Calu3 (cell line): ENCODE results near the gene ZCCHC17. TPM values are rescaled to one million over a fixed set of nuclear protein-coding genes. Genes with fewer than 3 reads are reported as not detected.
"Not testable (repeated sequence)": the region's sequence is repeated elsewhere in the genome, so short reads cannot be mapped to it uniquely, and the experiment has no call there.

ENCODE experiments used
- BruUV-seq: library from RNA; stranded (reverse); fragments of 400-500 nt; replicated peaks from 2 replicates; lab custom pipeline; 2021; lab: Mats Ljungman, UMichigan
- CTCF ChIA-PET: fragments of 300-600 bp; sonication (Branson Sonifier 250); formaldehyde crosslinking; loops from one replicate; lab custom pipeline; 2022; ENCODE audit warnings: antibody characterized with exemption; lab: Charles Lee
- DNase-seq: peaks from one replicate; pipeline ENCODE4 v3.0.0; 2022
- H3K27ac Mint-ChIP-seq: one replicate; pipeline ENCODE4 v1.8.0; 2022; ENCODE audit warnings: mixed read lengths; ENCODE audit not compliant: unreplicated experiment
- H3K27me3 Mint-ChIP-seq: one replicate; pipeline ENCODE4 v1.8.0; 2022; ENCODE audit warnings: mixed read lengths; ENCODE audit not compliant: unreplicated experiment
- H3K36me3 Mint-ChIP-seq: one replicate; pipeline ENCODE4 v1.8.0; 2022; ENCODE audit warnings: mild to moderate bottlenecking, moderate library complexity, mixed read lengths; ENCODE audit not compliant: insufficient read depth, unreplicated experiment
- H3K4me1 Mint-ChIP-seq: one replicate; pipeline ENCODE4 v1.8.0; 2022; ENCODE audit warnings: mild to moderate bottlenecking, low read depth, mixed read lengths; ENCODE audit not compliant: unreplicated experiment
- H3K4me3 Mint-ChIP-seq: one replicate; pipeline ENCODE4 v1.8.0; 2022; ENCODE audit warnings: mild to moderate bottlenecking, low read depth, moderate library complexity, mixed read lengths; ENCODE audit not compliant: unreplicated experiment
- H3K9me3 Mint-ChIP-seq: one replicate; pipeline ENCODE4 v1.8.0; 2022; ENCODE audit warnings: low read depth, mixed read lengths; ENCODE audit not compliant: unreplicated experiment
- intact Hi-C: fragments of 100-400 bp; cut with micrococcal nuclease; formaldehyde crosslinking; loops from one replicate; pipeline ENCODE4 v1.10.0; 2022; ENCODE audit not compliant: unreplicated experiment
- total RNA-seq: library from RNA; stranded (reverse); gene quantifications from 2 replicates; pipeline ENCODE4 v1.2.3, GENCODE V29; 2022
- TF ChIP-seq, protein P1 (sequence below): fragments of 200-600 bp; IDR thresholded peaks from one replicate; pipeline ENCODE4 v1.8.0; 2022; ENCODE audit warnings: antibody characterized with exemption; ENCODE audit not compliant: unreplicated experiment

Gene ZCCHC17
- total RNA-seq, 1 experiment from 2014 or later: 28.5 TPM

DNA sequence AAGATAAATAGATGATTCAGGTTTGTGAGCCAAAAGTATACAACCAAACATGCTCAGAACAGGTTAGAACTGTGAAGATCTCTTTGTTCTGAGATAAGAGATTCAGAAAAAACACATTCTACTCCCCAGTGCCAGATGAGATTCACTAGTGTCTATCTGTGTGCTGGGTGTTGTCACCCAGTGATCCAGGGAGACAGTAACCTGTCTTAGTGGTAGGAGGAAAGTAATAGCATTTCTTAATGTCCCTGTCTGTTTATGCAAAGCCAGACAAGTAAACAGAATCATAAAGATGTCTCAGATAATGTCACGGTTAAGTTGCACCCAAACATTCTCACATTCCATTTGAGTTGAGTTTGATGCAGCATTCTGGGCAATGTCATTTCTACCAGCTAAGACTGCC is 38.3 kb upstream of the ZCCHC17 start:
- Mint-ChIP-seq H3K9me3 (no peaks in the 10 kb centered on the region), H3K4me3 (no peak overlapping the region), H3K27ac (no peak overlapping the region), H3K4me1 (no peaks in the 10 kb centered on the region), H3K36me3 (peaks cover 32% of the 10 kb centered on the region), H3K27me3 (no peaks in the 10 kb centered on the region)
- intact Hi-C loops: no loop called here
- BruUV-seq: no TSS peak
- CTCF ChIA-PET: interaction anchor here (0.7 kb wide), 1 partner anchor 26 kb away, joined by 4 read pairs; no protein-coding TSS in a partner anchor
- DNase-seq: no peak
- TF ChIP-seq, protein P1, sequence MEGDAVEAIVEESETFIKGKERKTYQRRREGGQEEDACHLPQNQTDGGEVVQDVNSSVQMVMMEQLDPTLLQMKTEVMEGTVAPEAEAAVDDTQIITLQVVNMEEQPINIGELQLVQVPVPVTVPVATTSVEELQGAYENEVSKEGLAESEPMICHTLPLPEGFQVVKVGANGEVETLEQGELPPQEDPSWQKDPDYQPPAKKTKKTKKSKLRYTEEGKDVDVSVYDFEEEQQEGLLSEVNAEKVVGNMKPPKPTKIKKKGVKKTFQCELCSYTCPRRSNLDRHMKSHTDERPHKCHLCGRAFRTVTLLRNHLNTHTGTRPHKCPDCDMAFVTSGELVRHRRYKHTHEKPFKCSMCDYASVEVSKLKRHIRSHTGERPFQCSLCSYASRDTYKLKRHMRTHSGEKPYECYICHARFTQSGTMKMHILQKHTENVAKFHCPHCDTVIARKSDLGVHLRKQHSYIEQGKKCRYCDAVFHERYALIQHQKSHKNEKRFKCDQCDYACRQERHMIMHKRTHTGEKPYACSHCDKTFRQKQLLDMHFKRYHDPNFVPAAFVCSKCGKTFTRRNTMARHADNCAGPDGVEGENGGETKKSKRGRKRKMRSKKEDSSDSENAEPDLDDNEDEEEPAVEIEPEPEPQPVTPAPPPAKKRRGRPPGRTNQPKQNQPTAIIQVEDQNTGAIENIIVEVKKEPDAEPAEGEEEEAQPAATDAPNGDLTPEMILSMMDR: no peak

DNA sequence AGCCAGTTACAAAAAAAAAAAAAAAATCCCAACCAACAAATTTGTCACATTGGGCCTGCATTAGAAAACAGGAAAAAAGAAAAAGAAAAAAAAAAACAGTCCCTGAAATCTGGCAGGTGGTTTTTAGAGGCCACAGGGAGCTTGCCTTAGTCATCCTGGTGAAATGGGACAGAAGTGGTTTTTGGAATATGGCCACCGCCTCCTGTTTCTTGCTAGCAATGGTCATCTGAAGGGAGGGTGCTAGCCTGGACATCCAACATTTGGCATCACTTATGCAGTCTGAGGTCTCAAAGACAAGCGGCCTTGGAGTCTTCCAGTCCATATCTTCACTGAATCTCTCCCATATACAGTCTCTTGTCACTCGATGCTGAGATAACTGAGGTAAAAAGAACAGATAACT is 37.1 kb upstream of the ZCCHC17 start:
- peaks cover 32% of the 10 kb centered on the region for H3K36me3 Mint-ChIP-seq
- no peaks in the 10 kb centered on the region for H3K4me1 Mint-ChIP-seq
- CTCF ChIA-PET: no interaction called here
- no peak overlapping the region for H3K27ac Mint-ChIP-seq
- H3K9me3 Mint-ChIP-seq: no peaks in the 10 kb centered on the region
- intact Hi-C loops: no loop called here
- BruUV-seq: no TSS peak
- TF ChIP-seq, protein P1: no peak
- H3K4me3 Mint-ChIP-seq: no peak overlapping the region
- no peak for DNase-seq
- no peaks in the 10 kb centered on the region for H3K27me3 Mint-ChIP-seq

DNA sequence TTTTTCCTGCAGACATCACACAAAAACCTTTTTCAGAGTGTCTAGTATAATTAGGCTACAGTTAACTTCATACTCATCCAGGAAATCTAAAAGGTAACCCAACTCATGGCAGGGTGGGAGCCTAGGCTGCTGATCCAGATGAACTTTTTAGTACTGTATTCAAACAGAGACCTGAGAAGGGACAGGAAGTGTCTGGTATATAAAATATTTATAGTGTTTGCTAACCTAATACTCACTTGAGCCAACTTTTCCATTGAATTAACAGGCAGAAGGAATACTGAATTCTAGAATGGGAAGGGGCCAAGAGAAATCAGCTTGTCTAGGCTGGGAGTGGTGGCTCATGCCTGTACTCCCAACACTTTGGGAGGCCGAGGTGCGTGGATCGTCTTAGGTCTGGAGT is 34.9 kb upstream of the ZCCHC17 start:
- H3K27ac Mint-ChIP-seq: no peak overlapping the region
- BruUV-seq: no TSS peak
- DNase-seq: no peak
- TF ChIP-seq, protein P1: no peak
- peaks cover 32% of the 10 kb centered on the region for H3K36me3 Mint-ChIP-seq
- no peaks in the 10 kb centered on the region for H3K4me1 Mint-ChIP-seq
- no peak overlapping the region for H3K4me3 Mint-ChIP-seq
- no peaks in the 10 kb centered on the region for H3K27me3 Mint-ChIP-seq
- intact Hi-C loops: no loop called here
- CTCF ChIA-PET: interaction anchor here (0.9 kb wide), 1 partner anchor 355 kb away, joined by 3 read pairs; no protein-coding TSS in a partner anchor
- no peaks in the 10 kb centered on the region for H3K9me3 Mint-ChIP-seq

DNA sequence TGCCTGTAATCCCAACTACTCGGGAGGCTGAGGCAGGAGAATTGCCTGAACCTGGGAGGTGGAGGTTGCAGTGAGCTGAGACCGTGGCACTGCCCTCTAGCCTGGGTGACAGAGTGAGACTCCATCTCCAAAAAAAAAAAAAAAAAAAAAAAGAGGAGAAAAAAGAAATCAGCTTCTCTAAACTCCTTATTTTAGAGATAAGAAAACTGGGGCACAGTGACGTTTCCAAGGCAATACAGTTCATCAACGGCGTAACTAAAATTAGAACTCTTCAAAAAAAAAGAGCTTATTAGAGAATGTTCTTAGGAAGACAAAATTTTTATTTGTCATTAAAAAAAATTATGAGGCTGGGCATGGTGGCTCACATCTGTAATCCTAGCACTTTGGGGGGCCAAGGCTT is 34.4 kb upstream of the ZCCHC17 start:
- H3K36me3 Mint-ChIP-seq: peaks cover 32% of the 10 kb centered on the region
- DNase-seq, H3K27ac Mint-ChIP-seq, H3K4me3 Mint-ChIP-seq, H3K9me3 Mint-ChIP-seq, intact Hi-C loops, BruUV-seq, H3K27me3 Mint-ChIP-seq, H3K4me1 Mint-ChIP-seq: not testable (repeated sequence)
- CTCF ChIA-PET: interaction anchor here (0.8 kb wide), 2 partner anchors 34 to 100 kb away, joined by 5 read pairs; partner anchors contain the start of genes SNRNP40 and ZCCHC17

DNA sequence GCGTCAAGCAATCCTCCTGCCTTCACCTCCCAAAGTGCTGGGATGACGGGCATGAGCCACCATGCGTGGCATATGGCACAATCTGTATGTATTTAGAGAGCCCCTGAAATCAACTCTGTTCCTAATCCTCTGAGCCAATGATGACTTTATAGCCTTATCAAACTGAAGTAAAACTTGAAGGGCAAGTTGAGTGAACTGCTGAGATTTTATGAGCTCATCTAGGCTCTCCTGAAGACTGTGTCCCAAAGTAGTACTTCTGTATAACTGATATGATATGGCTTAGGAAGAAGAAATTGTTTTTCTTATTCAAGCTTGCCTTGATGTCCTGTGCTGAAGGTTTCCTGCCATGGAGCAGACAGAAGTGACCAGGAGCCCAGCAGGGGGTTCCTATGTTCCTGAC is 33.4 kb upstream of the ZCCHC17 start:
- H3K4me3 Mint-ChIP-seq: no peak overlapping the region
- intact Hi-C loops: no loop called here

More for the DNA sequence above, 33.4 kb upstream of the ZCCHC17 start:
- Mint-ChIP-seq H3K9me3 (no peaks in the 10 kb centered on the region), H3K4me1 (no peaks in the 10 kb centered on the region), H3K27me3 (no peaks in the 10 kb centered on the region), H3K27ac (no peak overlapping the region), H3K36me3 (peaks cover 31% of the 10 kb centered on the region)
- CTCF ChIA-PET: interaction anchor here (0.7 kb wide), 1 partner anchor 38 kb away, joined by 4 read pairs; no protein-coding TSS in a partner anchor
- no TSS peak for BruUV-seq
- no peak for DNase-seq
- TF ChIP-seq, protein P1: no peak
